ENCODE measurements around the gene BMI1.
A peak's percentile ranks its signal among the peaks of the same experiment; 100 is the strongest.

The BMI1 gene

DNA sequence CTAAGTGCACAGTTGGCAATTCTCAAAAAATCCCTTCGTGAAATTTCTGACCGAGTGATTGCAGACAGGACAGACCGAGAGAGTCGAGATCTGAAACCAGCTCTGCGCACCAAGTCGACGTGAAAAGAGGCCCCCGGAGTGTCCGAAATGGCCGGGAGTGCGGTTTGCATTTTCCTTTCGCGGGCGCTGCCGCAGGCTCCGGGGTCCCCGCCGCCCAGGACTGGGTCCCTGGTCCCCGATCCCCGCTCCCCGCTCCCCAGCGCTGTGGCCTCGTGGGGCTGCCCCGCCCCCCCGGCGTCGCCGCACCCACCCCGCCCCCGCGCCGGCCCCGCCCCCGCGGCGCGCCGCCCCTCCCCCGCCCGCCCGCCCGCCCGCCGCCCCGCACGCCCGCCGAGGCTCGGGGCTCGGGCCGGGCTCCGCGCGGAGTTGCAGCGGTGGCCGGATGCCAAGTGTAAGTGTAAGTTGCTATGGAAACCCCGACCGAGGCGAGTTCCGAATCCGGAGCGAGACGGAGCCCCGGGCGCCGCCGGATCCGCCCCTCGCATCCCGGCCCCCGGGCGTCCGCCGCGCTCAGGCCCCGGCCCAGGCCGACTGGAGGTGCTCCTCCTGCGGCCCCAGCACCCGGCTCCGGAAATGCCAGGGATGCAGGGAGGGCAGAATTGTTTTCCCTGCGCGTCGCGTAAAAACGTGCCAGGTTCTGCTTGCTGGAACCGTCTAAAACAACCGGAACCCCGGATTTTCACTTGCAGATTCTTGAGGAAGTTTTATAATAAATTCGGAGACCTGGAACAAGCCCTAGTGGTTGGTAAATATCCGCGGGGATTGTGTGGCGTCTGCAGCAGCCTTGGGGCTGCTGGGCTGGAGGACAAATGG is 4.6 kb downstream of the BMI1 start (continued):
- TF ChIP-seq, protein P1, sequence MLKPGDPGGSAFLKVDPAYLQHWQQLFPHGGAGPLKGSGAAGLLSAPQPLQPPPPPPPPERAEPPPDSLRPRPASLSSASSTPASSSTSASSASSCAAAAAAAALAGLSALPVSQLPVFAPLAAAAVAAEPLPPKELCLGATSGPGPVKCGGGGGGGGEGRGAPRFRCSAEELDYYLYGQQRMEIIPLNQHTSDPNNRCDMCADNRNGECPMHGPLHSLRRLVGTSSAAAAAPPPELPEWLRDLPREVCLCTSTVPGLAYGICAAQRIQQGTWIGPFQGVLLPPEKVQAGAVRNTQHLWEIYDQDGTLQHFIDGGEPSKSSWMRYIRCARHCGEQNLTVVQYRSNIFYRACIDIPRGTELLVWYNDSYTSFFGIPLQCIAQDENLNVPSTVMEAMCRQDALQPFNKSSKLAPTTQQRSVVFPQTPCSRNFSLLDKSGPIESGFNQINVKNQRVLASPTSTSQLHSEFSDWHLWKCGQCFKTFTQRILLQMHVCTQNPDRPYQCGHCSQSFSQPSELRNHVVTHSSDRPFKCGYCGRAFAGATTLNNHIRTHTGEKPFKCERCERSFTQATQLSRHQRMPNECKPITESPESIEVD (tag by site-specific recombination; IDR thresholded peaks at IDR 0.05): no peak
- TF ChIP-seq ZNF785 (tag by site-specific recombination; IDR thresholded peaks at IDR 0.05) (no peak), ZNF621 (tag by site-specific recombination; IDR thresholded peaks at IDR 0.05) (no peak), ZNF423 (tag by site-specific recombination; IDR thresholded peaks at IDR 0.05) (no peak), ZNF747 (tag by site-specific recombination; IDR thresholded peaks at IDR 0.05) (no peak), ZNF350 (tag by site-specific recombination; IDR thresholded peaks at IDR 0.05) (no peak), ZSCAN16 (tag by site-specific recombination; IDR thresholded peaks at IDR 0.05) (no peak), TCF7L2 (IDR thresholded peaks at IDR 0.05; ENCODE audit: borderline replicate concordance, low read depth, low read length) (no peak), ZXDB (tag by site-specific recombination; IDR thresholded peaks at IDR 0.05) (0 out of 2 replicates have a peak, but pooled peaks have one; percentile 15), KLF8 (tag by site-specific recombination; IDR thresholded peaks at IDR 0.05) (0 out of 2 replicates have a peak, but pooled peaks have one; percentile 5), SP7 (tag by site-specific recombination; IDR thresholded peaks at IDR 0.05) (no peak), KLF9 (tag by site-specific recombination; IDR thresholded peaks at IDR 0.05; ENCODE audit: low read depth) (peak; percentile 66; the same call in 1 of the 2 replicates), KLF10 (tag by site-specific recombination; IDR thresholded peaks at IDR 0.05) (peak; percentile 39; the same call in 1 of the 2 replicates), ZNF155 (tag by site-specific recombination; IDR thresholded peaks at IDR 0.05) (no peak), KLF1 (tag by site-specific recombination; IDR thresholded peaks at IDR 0.05) (no peak), ZNF335 (tag by site-specific recombination; conservative IDR thresholded peaks at IDR 0.05) (peak; percentile 56; the same call in 1 of the 2 replicates)
- TF ChIP-seq, protein P2, sequence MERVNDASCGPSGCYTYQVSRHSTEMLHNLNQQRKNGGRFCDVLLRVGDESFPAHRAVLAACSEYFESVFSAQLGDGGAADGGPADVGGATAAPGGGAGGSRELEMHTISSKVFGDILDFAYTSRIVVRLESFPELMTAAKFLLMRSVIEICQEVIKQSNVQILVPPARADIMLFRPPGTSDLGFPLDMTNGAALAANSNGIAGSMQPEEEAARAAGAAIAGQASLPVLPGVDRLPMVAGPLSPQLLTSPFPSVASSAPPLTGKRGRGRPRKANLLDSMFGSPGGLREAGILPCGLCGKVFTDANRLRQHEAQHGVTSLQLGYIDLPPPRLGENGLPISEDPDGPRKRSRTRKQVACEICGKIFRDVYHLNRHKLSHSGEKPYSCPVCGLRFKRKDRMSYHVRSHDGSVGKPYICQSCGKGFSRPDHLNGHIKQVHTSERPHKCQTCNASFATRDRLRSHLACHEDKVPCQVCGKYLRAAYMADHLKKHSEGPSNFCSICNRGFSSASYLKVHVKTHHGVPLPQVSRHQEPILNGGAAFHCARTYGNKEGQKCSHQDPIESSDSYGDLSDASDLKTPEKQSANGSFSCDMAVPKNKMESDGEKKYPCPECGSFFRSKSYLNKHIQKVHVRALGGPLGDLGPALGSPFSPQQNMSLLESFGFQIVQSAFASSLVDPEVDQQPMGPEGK (tag by site-specific recombination; IDR thresholded peaks at IDR 0.05): no peak
- TF ChIP-seq, protein P3, sequence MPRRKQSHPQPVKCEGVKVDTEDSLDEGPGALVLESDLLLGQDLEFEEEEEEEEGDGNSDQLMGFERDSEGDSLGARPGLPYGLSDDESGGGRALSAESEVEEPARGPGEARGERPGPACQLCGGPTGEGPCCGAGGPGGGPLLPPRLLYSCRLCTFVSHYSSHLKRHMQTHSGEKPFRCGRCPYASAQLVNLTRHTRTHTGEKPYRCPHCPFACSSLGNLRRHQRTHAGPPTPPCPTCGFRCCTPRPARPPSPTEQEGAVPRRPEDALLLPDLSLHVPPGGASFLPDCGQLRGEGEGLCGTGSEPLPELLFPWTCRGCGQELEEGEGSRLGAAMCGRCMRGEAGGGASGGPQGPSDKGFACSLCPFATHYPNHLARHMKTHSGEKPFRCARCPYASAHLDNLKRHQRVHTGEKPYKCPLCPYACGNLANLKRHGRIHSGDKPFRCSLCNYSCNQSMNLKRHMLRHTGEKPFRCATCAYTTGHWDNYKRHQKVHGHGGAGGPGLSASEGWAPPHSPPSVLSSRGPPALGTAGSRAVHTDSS (tag by site-specific recombination; IDR thresholded peaks at IDR 0.05): no peak
- TF ChIP-seq, protein P4, sequence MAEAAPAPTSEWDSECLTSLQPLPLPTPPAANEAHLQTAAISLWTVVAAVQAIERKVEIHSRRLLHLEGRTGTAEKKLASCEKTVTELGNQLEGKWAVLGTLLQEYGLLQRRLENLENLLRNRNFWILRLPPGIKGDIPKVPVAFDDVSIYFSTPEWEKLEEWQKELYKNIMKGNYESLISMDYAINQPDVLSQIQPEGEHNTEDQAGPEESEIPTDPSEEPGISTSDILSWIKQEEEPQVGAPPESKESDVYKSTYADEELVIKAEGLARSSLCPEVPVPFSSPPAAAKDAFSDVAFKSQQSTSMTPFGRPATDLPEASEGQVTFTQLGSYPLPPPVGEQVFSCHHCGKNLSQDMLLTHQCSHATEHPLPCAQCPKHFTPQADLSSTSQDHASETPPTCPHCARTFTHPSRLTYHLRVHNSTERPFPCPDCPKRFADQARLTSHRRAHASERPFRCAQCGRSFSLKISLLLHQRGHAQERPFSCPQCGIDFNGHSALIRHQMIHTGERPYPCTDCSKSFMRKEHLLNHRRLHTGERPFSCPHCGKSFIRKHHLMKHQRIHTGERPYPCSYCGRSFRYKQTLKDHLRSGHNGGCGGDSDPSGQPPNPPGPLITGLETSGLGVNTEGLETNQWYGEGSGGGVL (tag by site-specific recombination; IDR thresholded peaks at IDR 0.05): no peak
- TF ChIP-seq, protein P5, sequence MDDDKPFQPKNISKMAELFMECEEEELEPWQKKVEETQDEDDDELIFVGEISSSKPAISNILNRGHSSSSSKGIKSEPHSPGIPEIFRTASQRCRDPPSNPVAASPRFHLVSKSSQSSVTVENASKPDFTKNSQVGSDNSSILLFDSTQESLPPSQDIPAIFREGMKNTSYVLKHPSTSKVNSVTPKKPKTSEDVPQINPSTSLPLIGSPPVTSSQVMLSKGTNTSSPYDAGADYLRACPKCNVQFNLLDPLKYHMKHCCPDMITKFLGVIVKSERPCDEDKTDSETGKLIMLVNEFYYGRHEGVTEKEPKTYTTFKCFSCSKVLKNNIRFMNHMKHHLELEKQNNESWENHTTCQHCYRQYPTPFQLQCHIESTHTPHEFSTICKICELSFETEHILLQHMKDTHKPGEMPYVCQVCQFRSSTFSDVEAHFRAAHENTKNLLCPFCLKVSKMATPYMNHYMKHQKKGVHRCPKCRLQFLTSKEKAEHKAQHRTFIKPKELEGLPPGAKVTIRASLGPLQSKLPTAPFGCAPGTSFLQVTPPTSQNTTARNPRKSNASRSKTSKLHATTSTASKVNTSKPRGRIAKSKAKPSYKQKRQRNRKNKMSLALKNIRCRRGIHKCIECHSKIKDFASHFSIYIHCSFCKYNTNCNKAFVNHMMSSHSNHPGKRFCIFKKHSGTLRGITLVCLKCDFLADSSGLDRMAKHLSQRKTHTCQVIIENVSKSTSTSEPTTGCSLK (tag by site-specific recombination; IDR thresholded peaks at IDR 0.05): no peak
- TF ChIP-seq, protein P6, sequence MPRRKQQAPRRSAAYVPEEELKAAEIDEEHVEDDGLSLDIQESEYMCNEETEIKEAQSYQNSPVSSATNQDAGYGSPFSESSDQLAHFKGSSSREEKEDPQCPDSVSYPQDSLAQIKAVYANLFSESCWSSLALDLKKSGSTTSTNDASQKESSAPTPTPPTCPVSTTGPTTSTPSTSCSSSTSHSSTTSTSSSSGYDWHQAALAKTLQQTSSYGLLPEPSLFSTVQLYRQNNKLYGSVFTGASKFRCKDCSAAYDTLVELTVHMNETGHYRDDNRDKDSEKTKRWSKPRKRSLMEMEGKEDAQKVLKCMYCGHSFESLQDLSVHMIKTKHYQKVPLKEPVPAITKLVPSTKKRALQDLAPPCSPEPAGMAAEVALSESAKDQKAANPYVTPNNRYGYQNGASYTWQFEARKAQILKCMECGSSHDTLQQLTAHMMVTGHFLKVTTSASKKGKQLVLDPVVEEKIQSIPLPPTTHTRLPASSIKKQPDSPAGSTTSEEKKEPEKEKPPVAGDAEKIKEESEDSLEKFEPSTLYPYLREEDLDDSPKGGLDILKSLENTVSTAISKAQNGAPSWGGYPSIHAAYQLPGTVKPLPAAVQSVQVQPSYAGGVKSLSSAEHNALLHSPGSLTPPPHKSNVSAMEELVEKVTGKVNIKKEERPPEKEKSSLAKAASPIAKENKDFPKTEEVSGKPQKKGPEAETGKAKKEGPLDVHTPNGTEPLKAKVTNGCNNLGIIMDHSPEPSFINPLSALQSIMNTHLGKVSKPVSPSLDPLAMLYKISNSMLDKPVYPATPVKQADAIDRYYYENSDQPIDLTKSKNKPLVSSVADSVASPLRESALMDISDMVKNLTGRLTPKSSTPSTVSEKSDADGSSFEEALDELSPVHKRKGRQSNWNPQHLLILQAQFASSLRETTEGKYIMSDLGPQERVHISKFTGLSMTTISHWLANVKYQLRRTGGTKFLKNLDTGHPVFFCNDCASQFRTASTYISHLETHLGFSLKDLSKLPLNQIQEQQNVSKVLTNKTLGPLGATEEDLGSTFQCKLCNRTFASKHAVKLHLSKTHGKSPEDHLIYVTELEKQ (tag by site-specific recombination; IDR thresholded peaks at IDR 0.05; ENCODE audit: borderline replicate concordance): no peak
- TF ChIP-seq, protein P7, sequence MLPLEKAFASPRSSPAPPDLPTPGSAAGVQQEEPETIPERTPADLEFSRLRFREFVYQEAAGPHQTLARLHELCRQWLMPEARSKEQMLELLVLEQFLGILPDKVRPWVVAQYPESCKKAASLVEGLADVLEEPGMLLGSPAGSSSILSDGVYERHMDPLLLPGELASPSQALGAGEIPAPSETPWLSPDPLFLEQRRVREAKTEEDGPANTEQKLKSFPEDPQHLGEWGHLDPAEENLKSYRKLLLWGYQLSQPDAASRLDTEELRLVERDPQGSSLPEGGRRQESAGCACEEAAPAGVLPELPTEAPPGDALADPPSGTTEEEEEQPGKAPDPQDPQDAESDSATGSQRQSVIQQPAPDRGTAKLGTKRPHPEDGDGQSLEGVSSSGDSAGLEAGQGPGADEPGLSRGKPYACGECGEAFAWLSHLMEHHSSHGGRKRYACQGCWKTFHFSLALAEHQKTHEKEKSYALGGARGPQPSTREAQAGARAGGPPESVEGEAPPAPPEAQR (tag by site-specific recombination; IDR thresholded peaks at IDR 0.05): no peak
